GM19023 (cell line): ENCODE measurements around the gene FMNL2.

Experiments
- ATAC-seq: cut with Tn5 transposase; IDR thresholded peaks from one replicate; pipeline ENCODE4 v1.9.1; 2021; ENCODE audit warnings: mild to moderate bottlenecking, moderate library complexity; ENCODE audit not compliant: unreplicated experiment

FMNL2 gene

GRCh38 chr2:152443771-152444170 is 108.8 kb downstream of the FMNL2 start:
- no peak for ATAC-seq

- ATAC-seq, result no peak
Measured at GRCh38 chr2:152444448-152444847, 109.5 kb downstream of the FMNL2 start.

GRCh38 chr2:152445375-152445774 is 110.4 kb downstream of the FMNL2 start:
- no peak for ATAC-seq

- ATAC-seq, result no peak
Measured at GRCh38 chr2:152445791-152446201, 110.8 kb downstream of the FMNL2 start.

GRCh38 chr2:152446213-152446612 is 111.2 kb downstream of the FMNL2 start:
- no peak for ATAC-seq

GRCh38 chr2:152447897-152448296 is 112.9 kb downstream of the FMNL2 start:
- no peak for ATAC-seq

- ATAC-seq, result no peak
Measured at GRCh38 chr2:152448606-152449005, 113.6 kb downstream of the FMNL2 start.

GRCh38 chr2:152449578-152449977 is 114.6 kb downstream of the FMNL2 start:
- no peak for ATAC-seq

GRCh38 chr2:152450176-152450575 is 115.2 kb downstream of the FMNL2 start:
- no peak for ATAC-seq

- no peak for ATAC-seq
Measured at GRCh38 chr2:152452256-152452973, 117.4 kb downstream of the FMNL2 start.

- ATAC-seq, result no peak
Measured at GRCh38 chr2:152453129-152453911, 118.3 kb downstream of the FMNL2 start.

- no peak for ATAC-seq
Measured at GRCh38 chr2:152454371-152454770, 119.4 kb downstream of the FMNL2 start.

GRCh38 chr2:152454960-152455359 is 120.0 kb downstream of the FMNL2 start:
- ATAC-seq, result no peak

- ATAC-seq, result no peak
Measured at GRCh38 chr2:152455738-152456137, 120.8 kb downstream of the FMNL2 start.

- no peak for ATAC-seq
Measured at GRCh38 chr2:152456262-152456661, 121.3 kb downstream of the FMNL2 start.

GRCh38 chr2:152458441-152458940 is 123.5 kb downstream of the FMNL2 start:
- ATAC-seq, result no peak

- ATAC-seq, result no peak
Measured at GRCh38 chr2:152459091-152459490, 124.1 kb downstream of the FMNL2 start.

- no peak for ATAC-seq
Measured at GRCh38 chr2:152460567-152460966, 125.6 kb downstream of the FMNL2 start.

GRCh38 chr2:152462120-152462519 is 127.1 kb downstream of the FMNL2 start:
- ATAC-seq, result no peak

GRCh38 chr2:152462779-152463178 is 127.8 kb downstream of the FMNL2 start:
- ATAC-seq, result no peak

- no peak for ATAC-seq
Measured at GRCh38 chr2:152464851-152465470, 130.0 kb downstream of the FMNL2 start.

- ATAC-seq, result no peak
Measured at GRCh38 chr2:152465541-152465940, 130.6 kb downstream of the FMNL2 start.
